ENCODE measurements around the gene HAL.
A peak's percentile ranks its signal among the peaks of the same experiment; 100 is the strongest.

The HAL gene

GRCh38 chr12:95996034-95996658 lies at the start of gene HAL:
HAL (minus strand) TSS chr12:95996344; CDS start chr12:95995910, 434 bp downstream.
- DNase-seq, result no peak

GRCh38 chr12:96045566-96045965 lies 49.4 kb upstream of the HAL start:
- no peak for DNase-seq

- no peak for DNase-seq
These were observed 48.8 kb upstream of the HAL start for GRCh38 chr12:96044943-96045290.

GRCh38 chr12:96044017-96044942 lies 48.1 kb upstream of the HAL start:
- no peak for DNase-seq

GRCh38 chr12:96041181-96041580 lies 45.0 kb upstream of the HAL start:
- no peak for DNase-seq

- no peak for DNase-seq
These were observed 44.4 kb upstream of the HAL start for GRCh38 chr12:96040305-96041133.

- no peak for DNase-seq
These were observed 43.4 kb upstream of the HAL start for GRCh38 chr12:96039516-96039915.

- DNase-seq, result no peak
These were observed 40.8 kb upstream of the HAL start for GRCh38 chr12:96036765-96037455.

GRCh38 chr12:96035283-96036236 lies 39.4 kb upstream of the HAL start, which contains the start of gene LTA4H:
LTA4H (minus strand) TSS chr12:96035587; CDS start chr12:96035519, 68 bp downstream.
- peak; percentile 99 for DNase-seq

- DNase-seq, result no peak
These were observed 38.6 kb upstream of the HAL start for GRCh38 chr12:96034621-96035282.

- DNase-seq, result no peak
These were observed 37.6 kb upstream of the HAL start for GRCh38 chr12:96033549-96034389.

- no peak for DNase-seq
These were observed 33.7 kb upstream of the HAL start for GRCh38 chr12:96029826-96030225.

- DNase-seq, result no peak
These were observed 32.4 kb upstream of the HAL start for GRCh38 chr12:96028538-96028937.

- no peak for DNase-seq
These were observed 30.2 kb upstream of the HAL start for GRCh38 chr12:96026331-96026730.

GRCh38 chr12:96025518-96025917 lies 29.4 kb upstream of the HAL start:
- DNase-seq, result no peak

GRCh38 chr12:96020314-96021003 lies 24.3 kb upstream of the HAL start:
- no peak for DNase-seq

GRCh38 chr12:96015672-96016071 lies 19.5 kb upstream of the HAL start:
- no peak for DNase-seq

- no peak for DNase-seq
These were observed 18.9 kb upstream of the HAL start for GRCh38 chr12:96014943-96015599.

GRCh38 chr12:96007729-96008128 lies 11.6 kb upstream of the HAL start:
- DNase-seq, result no peak
